ENCODE results near the gene GOLT1B.

Gene GOLT1B

DNA sequence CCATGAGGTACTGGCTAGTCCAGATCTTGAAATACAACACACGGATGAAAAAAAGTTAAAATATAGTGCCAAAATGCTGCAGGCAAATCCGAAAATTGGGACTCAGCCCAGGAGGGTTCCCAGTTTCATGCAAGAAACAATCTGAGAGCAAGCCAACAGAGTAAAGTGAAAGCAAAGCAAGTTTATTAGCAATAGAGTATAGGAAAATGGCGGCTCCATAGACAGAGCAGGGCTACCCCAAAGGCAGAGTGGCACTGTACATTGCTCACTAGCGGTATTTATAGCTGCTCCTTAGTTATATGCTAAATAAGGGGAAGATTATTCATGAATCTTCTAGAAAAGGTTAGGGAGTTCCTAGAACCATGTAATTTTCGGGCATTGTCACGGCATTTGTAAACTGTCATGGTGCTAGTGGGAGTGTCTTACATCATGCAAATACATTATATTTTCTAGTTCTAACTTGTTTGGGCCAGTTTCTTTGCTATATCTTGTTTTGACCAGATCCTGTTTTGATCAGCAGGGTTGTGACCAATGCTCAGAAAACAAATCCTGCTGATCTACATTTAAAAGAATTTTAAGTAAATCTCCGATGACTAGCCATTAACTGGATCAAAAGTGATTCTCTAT lies 29.3 kb upstream of the GOLT1B start:
- in situ Hi-C loops (cut with HindIII; ENCODE audit: low pct_ligation_motif_present, low sequenced_read_pairs): no loop called here
- H3K27me3 ChIP-seq (replicated peaks): no peaks in the 10 kb centered on the region
- DNase-seq: no peak
- peaks cover 48% of the 10 kb centered on the region for H3K36me3 ChIP-seq (replicated peaks)
- H3K4me3 ChIP-seq (ENCODE audit: low read depth, low read length): no peak overlapping the region
- H3K27ac ChIP-seq: no peak overlapping the region
- TF ChIP-seq CTCF (IDR thresholded peaks at IDR 0.05; ENCODE audit: low read depth, low read length, missing control alignments): no peak

DNA sequence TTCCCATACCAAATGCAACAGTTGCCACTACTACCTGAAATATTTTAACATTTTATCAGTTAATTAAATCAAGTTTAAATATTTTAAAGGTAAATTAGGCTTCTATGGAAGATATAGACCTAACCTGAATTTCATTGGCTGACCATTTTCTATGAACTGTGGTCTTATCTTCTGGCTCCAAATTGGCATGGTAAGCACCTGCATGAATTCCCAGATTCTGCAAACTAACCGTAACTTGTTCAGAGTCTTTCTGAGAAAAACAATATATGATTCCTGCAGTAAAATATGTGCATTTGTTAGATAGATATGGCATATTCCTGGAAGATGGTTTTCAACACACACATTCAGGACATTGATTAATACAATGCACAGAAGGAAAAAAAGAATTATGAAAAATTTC lies 26.0 kb upstream of the GOLT1B start:
- no peak for TF ChIP-seq CTCF (IDR thresholded peaks at IDR 0.05; ENCODE audit: low read depth, low read length, missing control alignments)
- DNase-seq: no peak
- H3K4me3 ChIP-seq (ENCODE audit: low read depth, low read length): no peak overlapping the region
- no peaks in the 10 kb centered on the region for H3K27me3 ChIP-seq (replicated peaks)
- H3K36me3 ChIP-seq (replicated peaks): peaks cover 66% of the 10 kb centered on the region
- H3K27ac ChIP-seq: no peak overlapping the region
- in situ Hi-C loops (cut with HindIII; ENCODE audit: low pct_ligation_motif_present, low sequenced_read_pairs): no loop called here

DNA sequence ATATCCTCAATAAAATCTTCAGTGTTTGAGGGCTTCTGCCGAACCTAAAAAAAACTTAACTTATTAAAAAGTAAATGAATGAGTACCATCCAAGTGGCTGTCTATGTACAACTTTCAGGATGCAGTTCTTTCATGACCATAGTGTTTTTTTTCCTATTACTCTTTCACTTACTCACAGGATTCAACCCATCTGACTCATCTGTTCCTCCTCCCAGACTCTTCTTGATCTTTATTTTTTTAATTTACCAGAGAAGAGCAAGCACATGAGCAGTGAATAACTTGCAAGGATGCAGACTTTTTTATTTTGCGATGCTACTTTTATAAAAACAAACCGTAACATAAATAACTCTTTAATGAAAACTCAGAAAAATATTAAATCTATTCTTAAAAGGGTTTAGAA lies 24.6 kb upstream of the GOLT1B start:
- no peaks in the 10 kb centered on the region for H3K27me3 ChIP-seq (replicated peaks)
- TF ChIP-seq CTCF (IDR thresholded peaks at IDR 0.05; ENCODE audit: low read depth, low read length, missing control alignments): no peak
- no peak overlapping the region for H3K4me3 ChIP-seq (ENCODE audit: low read depth, low read length)
- H3K27ac ChIP-seq: no peak overlapping the region
- in situ Hi-C loops (cut with HindIII; ENCODE audit: low pct_ligation_motif_present, low sequenced_read_pairs): no loop called here
- H3K36me3 ChIP-seq (replicated peaks): peaks cover 65% of the 10 kb centered on the region
- peak; percentile 35 for DNase-seq

- no peak overlapping the region for H3K4me3 ChIP-seq (ENCODE audit: low read depth, low read length)
- no peak overlapping the region for H3K27ac ChIP-seq
- TF ChIP-seq CTCF (IDR thresholded peaks at IDR 0.05; ENCODE audit: low read depth, low read length, missing control alignments): no peak
- H3K36me3 ChIP-seq (replicated peaks): peaks cover 59% of the 10 kb centered on the region
- no peaks in the 10 kb centered on the region for H3K27me3 ChIP-seq (replicated peaks)
- in situ Hi-C loops (cut with HindIII; ENCODE audit: low pct_ligation_motif_present, low sequenced_read_pairs): no loop called here
- DNase-seq: no peak
Observed at GRCh38 chr12:21478756-21479455, 22.7 kb upstream of the GOLT1B start.

DNA sequence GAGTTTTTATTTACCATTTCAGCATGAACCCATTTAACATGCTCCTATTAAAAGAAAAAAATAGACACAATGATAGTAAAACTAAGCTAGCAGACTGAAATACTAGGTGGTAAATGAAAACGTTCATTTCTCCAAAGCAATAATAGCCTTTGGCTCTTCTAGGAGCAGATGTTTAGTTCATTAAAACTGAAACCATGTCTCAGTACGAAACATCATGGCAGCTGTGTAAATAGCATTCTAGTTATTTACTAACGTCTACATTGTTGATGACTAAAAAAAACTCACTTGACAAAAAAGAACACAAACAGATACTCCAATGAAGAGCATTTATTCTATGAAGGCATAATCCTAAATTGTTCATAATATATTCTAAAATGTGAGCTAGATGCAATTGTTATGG lies 18.1 kb upstream of the GOLT1B start:
- no peak for DNase-seq
- no peaks in the 10 kb centered on the region for H3K27me3 ChIP-seq (replicated peaks)
- peaks cover 36% of the 10 kb centered on the region for H3K36me3 ChIP-seq (replicated peaks)
- no peak overlapping the region for H3K27ac ChIP-seq
- H3K4me3 ChIP-seq (ENCODE audit: low read depth, low read length): no peak overlapping the region
- no peak for TF ChIP-seq CTCF (IDR thresholded peaks at IDR 0.05; ENCODE audit: low read depth, low read length, missing control alignments)
- in situ Hi-C loops (cut with HindIII; ENCODE audit: low pct_ligation_motif_present, low sequenced_read_pairs): no loop called here

Data from brain microvascular endothelial cell (primary cell).